Lower leg skin (tissue), 3 donors: ENCODE measurements around the gene STX11.

ENCODE experiments used
- POLR2A ChIP-seq, 2 donors: fragments of 450-650 bp; IDR thresholded peaks; one replicate each; pipeline ENCODE4 v1.6.1; 2016 to 2017; ENCODE audit warnings: antibody characterized with exemption in 2 of 2, mild to moderate bottlenecking in 1 of 2, moderate library complexity in 1 of 2
- TF ChIP-seq, protein P1 (sequence below), 3 donors: fragments of 450-650 bp; IDR thresholded peaks; one replicate each; pipeline ENCODE4 v1.5.1; 2016; ENCODE audit warnings: antibody characterized with exemption in 3 of 3, mild to moderate bottlenecking in 3 of 3, moderate library complexity in 2 of 3

DNA sequence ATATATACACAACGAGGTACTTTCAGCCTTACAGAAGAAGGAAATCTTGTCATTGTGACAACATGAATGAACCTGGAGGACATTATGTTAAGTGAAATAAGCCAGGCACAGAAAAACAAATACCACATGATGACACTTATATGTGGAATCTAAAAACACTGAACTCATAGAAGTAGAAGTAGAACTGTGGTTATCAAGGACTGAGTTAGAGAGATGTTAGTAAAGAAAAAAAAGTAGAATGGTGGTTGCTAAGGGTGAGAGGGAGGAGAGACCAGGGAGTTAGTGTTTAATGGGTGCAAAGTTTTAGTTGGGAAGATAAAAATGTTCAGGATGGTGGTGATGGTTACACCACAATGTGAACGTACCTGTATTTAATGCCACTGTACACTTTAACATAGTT, 4.8 kb upstream of the STX11 start:
- TF ChIP-seq POLR2A (IDR thresholded peaks at IDR 0.05), result no peak
- TF ChIP-seq, protein P1, sequence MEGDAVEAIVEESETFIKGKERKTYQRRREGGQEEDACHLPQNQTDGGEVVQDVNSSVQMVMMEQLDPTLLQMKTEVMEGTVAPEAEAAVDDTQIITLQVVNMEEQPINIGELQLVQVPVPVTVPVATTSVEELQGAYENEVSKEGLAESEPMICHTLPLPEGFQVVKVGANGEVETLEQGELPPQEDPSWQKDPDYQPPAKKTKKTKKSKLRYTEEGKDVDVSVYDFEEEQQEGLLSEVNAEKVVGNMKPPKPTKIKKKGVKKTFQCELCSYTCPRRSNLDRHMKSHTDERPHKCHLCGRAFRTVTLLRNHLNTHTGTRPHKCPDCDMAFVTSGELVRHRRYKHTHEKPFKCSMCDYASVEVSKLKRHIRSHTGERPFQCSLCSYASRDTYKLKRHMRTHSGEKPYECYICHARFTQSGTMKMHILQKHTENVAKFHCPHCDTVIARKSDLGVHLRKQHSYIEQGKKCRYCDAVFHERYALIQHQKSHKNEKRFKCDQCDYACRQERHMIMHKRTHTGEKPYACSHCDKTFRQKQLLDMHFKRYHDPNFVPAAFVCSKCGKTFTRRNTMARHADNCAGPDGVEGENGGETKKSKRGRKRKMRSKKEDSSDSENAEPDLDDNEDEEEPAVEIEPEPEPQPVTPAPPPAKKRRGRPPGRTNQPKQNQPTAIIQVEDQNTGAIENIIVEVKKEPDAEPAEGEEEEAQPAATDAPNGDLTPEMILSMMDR (IDR thresholded peaks at IDR 0.05), result no peak
